ENCODE measurements around the gene POLE3. TPM values are rescaled to one million over a fixed set of nuclear protein-coding genes. Genes with fewer than 3 reads are reported as not detected.

POLE3 gene
- total RNA-seq, 1 experiment from 2014 or later: 114 TPM

Other genes starting within 250 kb of the POLE3 start
- gene FKBP15, start 189.4 kb downstream of the POLE3 start, total RNA-seq (2014; rRNA removed; shearing (Covaris generic)): 21.8 and 22.0 TPM in 2 replicates
- 11.7 and 14.0 TPM in 2 replicates for gene SLC31A1, start 189.1 kb downstream of the POLE3 start, total RNA-seq (2014; rRNA removed; shearing (Covaris generic))
- 54.7 and 57.7 TPM in 2 replicates for gene CDC26, start 135.1 kb downstream of the POLE3 start, total RNA-seq (2014; rRNA removed; shearing (Covaris generic))
- 98.4 and 101 TPM in 2 replicates for gene PRPF4, start 135.0 kb downstream of the POLE3 start, total RNA-seq (2014; rRNA removed; shearing (Covaris generic))
- gene RNF183, start 107.3 kb downstream of the POLE3 start, total RNA-seq (2014; rRNA removed; shearing (Covaris generic)): not detected in 2 replicates
- gene WDR31, start 70.4 kb downstream of the POLE3 start, total RNA-seq (2014; rRNA removed; shearing (Covaris generic)): 0.43 TPM in 1 of 2 replicates, not detected in the other
- not detected in 2 replicates for gene BSPRY, start 61.1 kb downstream of the POLE3 start, total RNA-seq (2014; rRNA removed; shearing (Covaris generic))
- gene HDHD3, start 33.7 kb downstream of the POLE3 start, total RNA-seq (2014; rRNA removed; shearing (Covaris generic)): 8.9 and 9.1 TPM in 2 replicates
- 11.9 and 20.3 TPM in 2 replicates for gene ALAD, start 9.4 kb downstream of the POLE3 start, total RNA-seq (2014; rRNA removed; shearing (Covaris generic))
- 0.20 and 0.37 TPM in 2 replicates for gene C9orf43, start 72 bp upstream of the POLE3 start, total RNA-seq (2014; rRNA removed; shearing (Covaris generic))
- 51.4 and 52.0 TPM in 2 replicates for gene RGS3, start 53.1 kb upstream of the POLE3 start, total RNA-seq (2014; rRNA removed; shearing (Covaris generic))